ENCODE results near the gene AKAP13. TPM values are rescaled to one million over a fixed set of nuclear protein-coding genes. Genes with fewer than 3 reads are reported as not detected.

The AKAP13 gene
- polyA plus RNA-seq, 1 donor from 2014 or later, result 10.0 TPM

GRCh38 chr15:85667491-85668424 is 287.4 kb downstream of the AKAP13 start:
- no peaks in the 10 kb centered on the region for H3K9me2 ChIP-seq (ENCODE audit: insufficient read depth, low read length)
- H3F3A ChIP-seq (ENCODE audit: insufficient read depth, low read length, poor library complexity, severe bottlenecking), result no peaks in the 10 kb centered on the region
- no peaks in the 10 kb centered on the region for H4K20me1 ChIP-seq (ENCODE audit: insufficient read depth)
- H3K36me3 ChIP-seq (ENCODE audit: insufficient read depth, low read length), result peaks cover 5% of the 10 kb centered on the region
- no peaks in the 10 kb centered on the region for H3K79me2 ChIP-seq (replicated peaks; ENCODE audit: insufficient read depth, low read length)
- no peak overlapping the region for H3K4me3 ChIP-seq (ENCODE audit: low read length)
- H3K27me3 ChIP-seq (ENCODE audit: insufficient read depth, low read depth, low read length), result no peaks in the 10 kb centered on the region
- H2AFZ ChIP-seq (ENCODE audit: low read depth, low read length), result no peak overlapping the region
- H3K9me3 ChIP-seq (ENCODE audit: low read length), result no peaks in the 10 kb centered on the region
- no peak overlapping the region for H3K9ac ChIP-seq (ENCODE audit: low read length)
- no peak overlapping the region for H3K27ac ChIP-seq (ENCODE audit: low read length)
- no peak overlapping the region for H3K4me2 ChIP-seq (ENCODE audit: low read length)
- TF ChIP-seq, protein P1, sequence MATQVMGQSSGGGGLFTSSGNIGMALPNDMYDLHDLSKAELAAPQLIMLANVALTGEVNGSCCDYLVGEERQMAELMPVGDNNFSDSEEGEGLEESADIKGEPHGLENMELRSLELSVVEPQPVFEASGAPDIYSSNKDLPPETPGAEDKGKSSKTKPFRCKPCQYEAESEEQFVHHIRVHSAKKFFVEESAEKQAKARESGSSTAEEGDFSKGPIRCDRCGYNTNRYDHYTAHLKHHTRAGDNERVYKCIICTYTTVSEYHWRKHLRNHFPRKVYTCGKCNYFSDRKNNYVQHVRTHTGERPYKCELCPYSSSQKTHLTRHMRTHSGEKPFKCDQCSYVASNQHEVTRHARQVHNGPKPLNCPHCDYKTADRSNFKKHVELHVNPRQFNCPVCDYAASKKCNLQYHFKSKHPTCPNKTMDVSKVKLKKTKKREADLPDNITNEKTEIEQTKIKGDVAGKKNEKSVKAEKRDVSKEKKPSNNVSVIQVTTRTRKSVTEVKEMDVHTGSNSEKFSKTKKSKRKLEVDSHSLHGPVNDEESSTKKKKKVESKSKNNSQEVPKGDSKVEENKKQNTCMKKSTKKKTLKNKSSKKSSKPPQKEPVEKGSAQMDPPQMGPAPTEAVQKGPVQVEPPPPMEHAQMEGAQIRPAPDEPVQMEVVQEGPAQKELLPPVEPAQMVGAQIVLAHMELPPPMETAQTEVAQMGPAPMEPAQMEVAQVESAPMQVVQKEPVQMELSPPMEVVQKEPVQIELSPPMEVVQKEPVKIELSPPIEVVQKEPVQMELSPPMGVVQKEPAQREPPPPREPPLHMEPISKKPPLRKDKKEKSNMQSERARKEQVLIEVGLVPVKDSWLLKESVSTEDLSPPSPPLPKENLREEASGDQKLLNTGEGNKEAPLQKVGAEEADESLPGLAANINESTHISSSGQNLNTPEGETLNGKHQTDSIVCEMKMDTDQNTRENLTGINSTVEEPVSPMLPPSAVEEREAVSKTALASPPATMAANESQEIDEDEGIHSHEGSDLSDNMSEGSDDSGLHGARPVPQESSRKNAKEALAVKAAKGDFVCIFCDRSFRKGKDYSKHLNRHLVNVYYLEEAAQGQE (IDR thresholded peaks at IDR 0.05; ENCODE audit: borderline replicate concordance), result no peak
- TF ChIP-seq, protein P2, sequence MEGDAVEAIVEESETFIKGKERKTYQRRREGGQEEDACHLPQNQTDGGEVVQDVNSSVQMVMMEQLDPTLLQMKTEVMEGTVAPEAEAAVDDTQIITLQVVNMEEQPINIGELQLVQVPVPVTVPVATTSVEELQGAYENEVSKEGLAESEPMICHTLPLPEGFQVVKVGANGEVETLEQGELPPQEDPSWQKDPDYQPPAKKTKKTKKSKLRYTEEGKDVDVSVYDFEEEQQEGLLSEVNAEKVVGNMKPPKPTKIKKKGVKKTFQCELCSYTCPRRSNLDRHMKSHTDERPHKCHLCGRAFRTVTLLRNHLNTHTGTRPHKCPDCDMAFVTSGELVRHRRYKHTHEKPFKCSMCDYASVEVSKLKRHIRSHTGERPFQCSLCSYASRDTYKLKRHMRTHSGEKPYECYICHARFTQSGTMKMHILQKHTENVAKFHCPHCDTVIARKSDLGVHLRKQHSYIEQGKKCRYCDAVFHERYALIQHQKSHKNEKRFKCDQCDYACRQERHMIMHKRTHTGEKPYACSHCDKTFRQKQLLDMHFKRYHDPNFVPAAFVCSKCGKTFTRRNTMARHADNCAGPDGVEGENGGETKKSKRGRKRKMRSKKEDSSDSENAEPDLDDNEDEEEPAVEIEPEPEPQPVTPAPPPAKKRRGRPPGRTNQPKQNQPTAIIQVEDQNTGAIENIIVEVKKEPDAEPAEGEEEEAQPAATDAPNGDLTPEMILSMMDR (IDR thresholded peaks at IDR 0.05; ENCODE audit: poor library complexity, severe bottlenecking), result no peak
- TF ChIP-seq EZH2 (IDR thresholded peaks at IDR 0.05; ENCODE audit: borderline replicate concordance, insufficient read depth, low read length, poor library complexity, severe bottlenecking) (no peak), MXI1 (conservative IDR thresholded peaks at IDR 0.05; ENCODE audit: poor library complexity, severe bottlenecking) (no peak), TAF1 (IDR thresholded peaks at IDR 0.05; ENCODE audit: low read depth) (no peak)

DNA sequence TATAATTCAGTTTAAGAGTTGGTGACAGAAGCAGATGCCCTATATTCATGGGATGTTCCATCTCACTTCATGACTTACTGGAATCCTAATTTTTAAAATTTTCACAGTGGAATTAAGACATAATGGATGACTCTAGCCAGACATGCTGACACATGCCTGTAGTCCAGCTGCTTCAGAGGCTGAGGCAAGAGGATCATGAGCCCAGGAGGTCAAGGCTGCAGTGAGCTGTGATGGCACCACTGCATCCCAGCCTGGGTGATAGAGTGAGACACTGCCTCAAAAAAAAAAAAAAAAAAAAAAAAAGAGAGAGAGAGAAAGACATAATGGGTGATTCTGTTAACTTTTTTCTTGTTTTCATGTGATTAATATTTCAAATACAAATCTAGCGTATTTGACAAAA is 290.8 kb downstream of the AKAP13 start:
- no peaks in the 10 kb centered on the region for H3K79me2 ChIP-seq (replicated peaks; ENCODE audit: insufficient read depth, low read length)
- H3K4me2 ChIP-seq (ENCODE audit: low read length), result no peak overlapping the region

More for the DNA sequence above, 290.8 kb downstream of the AKAP13 start:
- H3K27me3 ChIP-seq (ENCODE audit: insufficient read depth, low read depth, low read length), result no peaks in the 10 kb centered on the region
- TF ChIP-seq EZH2 (IDR thresholded peaks at IDR 0.05; ENCODE audit: borderline replicate concordance, insufficient read depth, low read length, poor library complexity, severe bottlenecking) (no peak), RAD21 (conservative IDR thresholded peaks at IDR 0.05) (no peak), SMC3 (conservative IDR thresholded peaks at IDR 0.05; ENCODE audit: poor library complexity) (no peak), TAF1 (IDR thresholded peaks at IDR 0.05; ENCODE audit: low read depth) (no peak), POLR2AphosphoS5 (IDR thresholded peaks at IDR 0.05) (no peak), MXI1 (conservative IDR thresholded peaks at IDR 0.05; ENCODE audit: poor library complexity, severe bottlenecking) (no peak), EP300 (conservative IDR thresholded peaks at IDR 0.05; ENCODE audit: poor library complexity, severe bottlenecking) (no peak)
- TF ChIP-seq, protein P1 (IDR thresholded peaks at IDR 0.05; ENCODE audit: borderline replicate concordance), result no peak
- TF ChIP-seq, protein P2 (IDR thresholded peaks at IDR 0.05; ENCODE audit: poor library complexity, severe bottlenecking), result no peak
- no peaks in the 10 kb centered on the region for H3K9me2 ChIP-seq (ENCODE audit: insufficient read depth, low read length)
- no peaks in the 10 kb centered on the region for H4K20me1 ChIP-seq (ENCODE audit: insufficient read depth)
- peaks cover 5% of the 10 kb centered on the region for H3K36me3 ChIP-seq (ENCODE audit: insufficient read depth, low read length)
- no peaks in the 10 kb centered on the region for H3K9me3 ChIP-seq (ENCODE audit: low read length)
- H3K9ac ChIP-seq (ENCODE audit: low read length), result no peak overlapping the region
- H3K4me3 ChIP-seq (ENCODE audit: low read length), result no peak overlapping the region
- no peaks in the 10 kb centered on the region for H3F3A ChIP-seq (ENCODE audit: insufficient read depth, low read length, poor library complexity, severe bottlenecking)
- no peak overlapping the region for H2AFZ ChIP-seq (ENCODE audit: low read depth, low read length)
- H3K27ac ChIP-seq (ENCODE audit: low read length), result no peak overlapping the region

All from neural cell (in vitro differentiated cells).